Astrocyte (in vitro differentiated cells and primary cell): ENCODE data around the gene DHCR7. TPM values are rescaled to one million over a fixed set of nuclear protein-coding genes. Genes with fewer than 3 reads are reported as not detected.

Experiments used
- DNase-seq: peaks from one replicate; pipeline ENCODE4 v3.0.0-alpha.2; 2010; ENCODE audit warnings: low read depth
- FAIRE-seq: peaks from 2 replicates; lab custom pipeline; 2011; peaks lifted over from hg19 to GRCh38; lab: Jason Lieb, UNC
- H2AFZ ChIP-seq: 2 replicates; pipeline ENCODE4 v1.6.0; 2012; ENCODE audit warnings: low read depth, low read length, inconsistent platforms
- H3K27ac ChIP-seq: 2 replicates; pipeline ENCODE4 v1.5.1; 2011; ENCODE audit warnings: low read depth, low read length, inconsistent platforms
- H3K27me3 ChIP-seq: 2 replicates; pipeline ENCODE4 v1.6.0; 2011; ENCODE audit warnings: low read length, inconsistent platforms; ENCODE audit not compliant: insufficient read depth
- H3K36me3 ChIP-seq: 2 replicates; pipeline ENCODE4 v1.5.1; 2011; ENCODE audit warnings: low read length, inconsistent platforms; ENCODE audit not compliant: insufficient read depth
- H3K4me1 ChIP-seq: 2 replicates; pipeline ENCODE4 v1.5.1; 2011; ENCODE audit warnings: low read length, inconsistent platforms; ENCODE audit not compliant: insufficient read depth
- H3K4me2 ChIP-seq: 2 replicates; pipeline ENCODE4 v1.6.0; 2012; ENCODE audit warnings: low read length, inconsistent platforms
- H3K4me3 ChIP-seq: 2 replicates; pipeline ENCODE4 v1.5.1; 2011; ENCODE audit warnings: low read depth, mild to moderate bottlenecking, low read length, inconsistent platforms; ENCODE audit not compliant: insufficient read depth
- H3K79me2 ChIP-seq: 2 replicates; pipeline ENCODE4 v1.6.0; 2012; ENCODE audit warnings: mild to moderate bottlenecking, low read length, inconsistent platforms; ENCODE audit not compliant: insufficient read depth
- H3K9ac ChIP-seq: 2 replicates; pipeline ENCODE4 v1.6.0; 2012; ENCODE audit warnings: mild to moderate bottlenecking, low read length, inconsistent platforms
- H3K9me3 ChIP-seq: 2 replicates; pipeline ENCODE4 v1.5.1; 2012; ENCODE audit warnings: low read depth, mild to moderate bottlenecking, low read length, inconsistent platforms; ENCODE audit not compliant: insufficient read depth
- H4K20me1 ChIP-seq: 2 replicates; pipeline ENCODE4 v1.6.0; 2012; ENCODE audit warnings: low read length, inconsistent platforms; ENCODE audit not compliant: insufficient read depth
- H3K27ac Mint-ChIP-seq: one replicate; pipeline ENCODE4 v1.8.0; 2021; ENCODE audit warnings: mild to moderate bottlenecking, mixed read lengths; ENCODE audit not compliant: unreplicated experiment
- H3K27me3 Mint-ChIP-seq: one replicate; pipeline ENCODE4 v1.8.0; 2021; ENCODE audit warnings: low read depth, mixed read lengths; ENCODE audit not compliant: unreplicated experiment
- H3K36me3 Mint-ChIP-seq: one replicate; pipeline ENCODE4 v1.8.0; 2021; ENCODE audit warnings: low read depth, mixed read lengths; ENCODE audit not compliant: unreplicated experiment
- H3K4me1 Mint-ChIP-seq: one replicate; pipeline ENCODE4 v1.8.0; 2021; ENCODE audit warnings: low read depth, mixed read lengths; ENCODE audit not compliant: unreplicated experiment
- H3K4me3 Mint-ChIP-seq: one replicate; pipeline ENCODE4 v1.8.0; 2021; ENCODE audit warnings: mild to moderate bottlenecking, moderate library complexity, mixed read lengths; ENCODE audit not compliant: unreplicated experiment
- H3K9me3 Mint-ChIP-seq: one replicate; pipeline ENCODE4 v1.8.0; 2021; ENCODE audit warnings: mild to moderate bottlenecking, mixed read lengths; ENCODE audit not compliant: unreplicated experiment
- EZH2 ChIP-seq: IDR thresholded peaks from 2 replicates; pipeline ENCODE4 v1.6.1; 2012; ENCODE audit warnings: mild to moderate bottlenecking, low read length, inconsistent platforms; ENCODE audit not compliant: insufficient read depth
- total RNA-seq: library from RNA; stranded (reverse); gene quantifications from 2 replicates; pipeline ENCODE4 v1.2.1, GENCODE V29; 2021
- TF ChIP-seq, protein P1 (sequence below): IDR thresholded peaks from 2 replicates; pipeline ENCODE4 v1.5.1; 2011; ENCODE audit warnings: low read depth, mild to moderate bottlenecking, inconsistent platforms, low read length, moderate library complexity; ENCODE audit not compliant: insufficient read depth

Gene DHCR7
- total RNA-seq, 1 donor from 2014 or later = 92.8 TPM

DNA sequence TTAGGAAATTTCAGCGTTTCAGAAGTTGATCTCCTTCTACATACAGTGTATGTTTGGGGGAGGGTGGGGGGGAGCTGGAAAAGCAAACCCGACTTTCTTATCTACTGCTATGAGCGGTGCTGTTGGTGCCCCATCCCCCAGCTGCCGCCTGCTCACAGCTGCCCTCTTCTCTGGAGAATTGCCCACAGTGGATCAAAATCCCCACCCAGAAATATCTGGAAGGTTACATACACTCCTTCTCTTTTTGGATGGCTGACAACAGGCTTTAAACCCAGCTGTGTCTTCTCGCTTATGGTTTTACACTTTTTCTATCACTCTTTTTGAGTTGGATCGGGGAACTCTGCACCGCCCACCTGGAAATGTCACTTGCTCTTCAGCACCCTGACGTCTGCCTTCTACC, 56.4 kb downstream of the DHCR7 start:
- no peak overlapping the region for H3K4me3 Mint-ChIP-seq

DNA sequence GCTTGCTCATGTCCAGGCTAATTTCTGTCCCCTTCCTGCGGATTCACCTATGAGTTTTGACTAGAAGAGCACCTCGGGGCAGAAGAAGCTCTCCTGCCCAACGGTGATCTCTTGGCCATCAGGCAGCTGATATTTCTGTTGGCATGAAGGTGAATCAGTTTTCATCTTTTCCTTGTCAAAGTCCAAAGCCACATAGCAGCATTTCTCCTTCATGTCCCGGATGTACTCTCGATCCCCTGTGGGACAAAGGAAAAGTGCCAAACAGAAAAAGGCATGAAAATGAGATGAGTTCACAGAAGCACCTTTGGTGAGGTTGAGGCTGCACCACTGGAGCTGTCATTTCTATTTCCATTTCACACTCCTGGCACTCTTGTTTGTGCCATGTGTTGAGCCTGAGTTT, 56.8 kb downstream of the DHCR7 start:
- no peak for FAIRE-seq
- peaks cover 3% of the 10 kb centered on the region for H3K27me3 ChIP-seq

More for the DNA sequence above, 56.4 kb downstream of the DHCR7 start:
- Histone ChIP-seq H4K20me1 (no peaks in the 10 kb centered on the region), H3K27ac (no peak overlapping the region), H3K4me1 (no peaks in the 10 kb centered on the region), H3K9ac (no peak overlapping the region), H3K36me3 (no peaks in the 10 kb centered on the region), H3K27me3 (peaks cover 3% of the 10 kb centered on the region), H3K79me2 (no peaks in the 10 kb centered on the region), H3K9me3 (no peaks in the 10 kb centered on the region), H3K4me2 (no peak overlapping the region), H3K4me3 (no peak overlapping the region), H2AFZ (no peak overlapping the region)
- FAIRE-seq (no peak), DNase-seq (no peak)
- H3K27ac Mint-ChIP-seq = no peak overlapping the region
- H3K36me3 Mint-ChIP-seq = peaks cover 3% of the 10 kb centered on the region
- no peak for TF ChIP-seq EZH2
- TF ChIP-seq, protein P1, sequence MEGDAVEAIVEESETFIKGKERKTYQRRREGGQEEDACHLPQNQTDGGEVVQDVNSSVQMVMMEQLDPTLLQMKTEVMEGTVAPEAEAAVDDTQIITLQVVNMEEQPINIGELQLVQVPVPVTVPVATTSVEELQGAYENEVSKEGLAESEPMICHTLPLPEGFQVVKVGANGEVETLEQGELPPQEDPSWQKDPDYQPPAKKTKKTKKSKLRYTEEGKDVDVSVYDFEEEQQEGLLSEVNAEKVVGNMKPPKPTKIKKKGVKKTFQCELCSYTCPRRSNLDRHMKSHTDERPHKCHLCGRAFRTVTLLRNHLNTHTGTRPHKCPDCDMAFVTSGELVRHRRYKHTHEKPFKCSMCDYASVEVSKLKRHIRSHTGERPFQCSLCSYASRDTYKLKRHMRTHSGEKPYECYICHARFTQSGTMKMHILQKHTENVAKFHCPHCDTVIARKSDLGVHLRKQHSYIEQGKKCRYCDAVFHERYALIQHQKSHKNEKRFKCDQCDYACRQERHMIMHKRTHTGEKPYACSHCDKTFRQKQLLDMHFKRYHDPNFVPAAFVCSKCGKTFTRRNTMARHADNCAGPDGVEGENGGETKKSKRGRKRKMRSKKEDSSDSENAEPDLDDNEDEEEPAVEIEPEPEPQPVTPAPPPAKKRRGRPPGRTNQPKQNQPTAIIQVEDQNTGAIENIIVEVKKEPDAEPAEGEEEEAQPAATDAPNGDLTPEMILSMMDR = no peak
- H3K4me1 Mint-ChIP-seq = no peaks in the 10 kb centered on the region
- peaks cover 11% of the 10 kb centered on the region for H3K9me3 Mint-ChIP-seq
- peaks cover 63% of the 10 kb centered on the region for H3K27me3 Mint-ChIP-seq

DNA sequence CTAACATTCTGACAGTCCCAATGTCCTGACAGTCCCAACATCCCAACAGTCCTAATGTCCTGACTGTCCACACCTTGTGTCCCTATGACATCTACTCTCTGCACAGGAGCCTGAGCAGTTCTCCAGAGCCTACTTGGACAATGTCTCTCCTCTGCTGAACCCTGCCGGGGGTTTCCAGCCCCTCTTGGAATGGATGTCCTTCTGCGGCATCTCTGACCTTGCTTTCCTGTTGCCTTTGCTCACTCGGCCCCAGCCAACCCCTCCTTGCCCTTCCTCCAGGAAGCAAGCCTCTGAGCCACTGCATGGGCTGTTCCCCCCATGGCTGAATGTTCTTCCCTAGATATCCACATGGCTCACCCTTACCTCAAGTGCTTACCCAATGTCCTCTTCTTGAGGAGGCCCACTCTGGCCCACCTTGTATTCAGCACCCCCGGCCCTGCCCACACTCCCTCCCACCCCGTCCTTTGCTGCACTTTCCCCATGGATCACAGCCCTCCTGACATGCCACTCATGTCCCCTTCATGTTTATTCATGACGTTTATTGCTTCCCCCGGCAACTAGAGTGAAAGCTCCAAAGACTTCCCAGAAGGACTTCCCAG, 59.5 kb downstream of the DHCR7 start:
- H3K27me3 Mint-ChIP-seq = peaks cover 64% of the 10 kb centered on the region
- H3K9me3 ChIP-seq = no peaks in the 10 kb centered on the region
- no peak for FAIRE-seq
- H4K20me1 ChIP-seq = no peaks in the 10 kb centered on the region
- H3K36me3 ChIP-seq = no peaks in the 10 kb centered on the region
- no peaks in the 10 kb centered on the region for H3K79me2 ChIP-seq
- H3K4me1 Mint-ChIP-seq = no peaks in the 10 kb centered on the region
- DNase-seq = no peak
- TF ChIP-seq, protein P1 = no peak
- TF ChIP-seq EZH2 = no peak
- H2AFZ ChIP-seq = no peak overlapping the region
- no peak overlapping the region for H3K4me3 ChIP-seq
- no peak overlapping the region for H3K4me3 Mint-ChIP-seq
- peak overlapping the region; percentile 72 for H3K27ac Mint-ChIP-seq
- no peak overlapping the region for H3K4me2 ChIP-seq
- H3K4me1 ChIP-seq = no peaks in the 10 kb centered on the region
- H3K9me3 Mint-ChIP-seq = peaks cover 11% of the 10 kb centered on the region
- peaks cover 3% of the 10 kb centered on the region for H3K27me3 ChIP-seq
- peaks cover 3% of the 10 kb centered on the region for H3K36me3 Mint-ChIP-seq
- no peak overlapping the region for H3K9ac ChIP-seq
- no peak overlapping the region for H3K27ac ChIP-seq

More for the DNA sequence above, 56.8 kb downstream of the DHCR7 start:
- H3K36me3 Mint-ChIP-seq = peaks cover 3% of the 10 kb centered on the region
- no peak overlapping the region for H3K27ac Mint-ChIP-seq
- no peak overlapping the region for H2AFZ ChIP-seq
- no peak overlapping the region for H3K4me2 ChIP-seq
- no peaks in the 10 kb centered on the region for H3K4me1 Mint-ChIP-seq
- H3K9me3 Mint-ChIP-seq = peaks cover 11% of the 10 kb centered on the region
- H3K27ac ChIP-seq = no peak overlapping the region
- no peaks in the 10 kb centered on the region for H3K4me1 ChIP-seq
- no peak for DNase-seq
- no peak overlapping the region for H3K4me3 ChIP-seq
- no peak for TF ChIP-seq EZH2
- TF ChIP-seq, protein P1 = no peak
- no peaks in the 10 kb centered on the region for H4K20me1 ChIP-seq
- H3K4me3 Mint-ChIP-seq = no peak overlapping the region
- H3K36me3 ChIP-seq = no peaks in the 10 kb centered on the region
- H3K9ac ChIP-seq = no peak overlapping the region
- H3K9me3 ChIP-seq = no peaks in the 10 kb centered on the region
- peaks cover 64% of the 10 kb centered on the region for H3K27me3 Mint-ChIP-seq
- H3K79me2 ChIP-seq = no peaks in the 10 kb centered on the region
